Large intestine (tissue), 3 donors: ENCODE results near the gene HCFC1. TPM values are rescaled to one million over a fixed set of nuclear protein-coding genes. Genes with fewer than 3 reads are reported as not detected.

Experiments used
- DNase-seq, 2 donors: peaks; one replicate each; pipeline versions ENCODE4 v3.0.0 to v3.0.0-alpha.2; 2013
- H3K27ac ChIP-seq: one replicate; pipeline ENCODE4 v1.5.1; 2013; ENCODE audit warnings: low read length
- H3K27me3 ChIP-seq: 2 replicates; pipeline ENCODE4 v1.6.1; 2013; ENCODE audit warnings: low read length; ENCODE audit not compliant: control insufficient read depth, insufficient read depth
- H3K36me3 ChIP-seq: 2 replicates; pipeline ENCODE4 v1.6.1; 2013; ENCODE audit warnings: low read length; ENCODE audit not compliant: control insufficient read depth, insufficient read depth
- H3K4me1 ChIP-seq: one replicate; pipeline ENCODE4 v1.6.1; 2013; ENCODE audit warnings: low read length; ENCODE audit not compliant: control insufficient read depth, insufficient read depth
- H3K4me3 ChIP-seq: one replicate; pipeline ENCODE4 v1.5.1; 2013; ENCODE audit warnings: low read length
- H3K9me3 ChIP-seq: one replicate; pipeline ENCODE4 v1.6.1; 2013; ENCODE audit warnings: mild to moderate bottlenecking, low read depth, low read length, moderate library complexity; ENCODE audit not compliant: control insufficient read depth
- WGBS: methylation state at CpG from one replicate; pipeline ENCODE4 v1.1.5; 2013; ENCODE audit warnings: low lambda C conversion rate; ENCODE audit not compliant: insufficient coverage; 5-methylcytosine and 5-hydroxymethylcytosine counted together
- polyA plus RNA-seq: library from polyadenylated mRNA; unstranded; fragments of 120-200 nt; gene quantifications from one replicate; pipeline ENCODE4 v1.2.1, GENCODE V29; 2013

Gene HCFC1
- polyA plus RNA-seq, 1 donor, result 33.3 TPM

DNA sequence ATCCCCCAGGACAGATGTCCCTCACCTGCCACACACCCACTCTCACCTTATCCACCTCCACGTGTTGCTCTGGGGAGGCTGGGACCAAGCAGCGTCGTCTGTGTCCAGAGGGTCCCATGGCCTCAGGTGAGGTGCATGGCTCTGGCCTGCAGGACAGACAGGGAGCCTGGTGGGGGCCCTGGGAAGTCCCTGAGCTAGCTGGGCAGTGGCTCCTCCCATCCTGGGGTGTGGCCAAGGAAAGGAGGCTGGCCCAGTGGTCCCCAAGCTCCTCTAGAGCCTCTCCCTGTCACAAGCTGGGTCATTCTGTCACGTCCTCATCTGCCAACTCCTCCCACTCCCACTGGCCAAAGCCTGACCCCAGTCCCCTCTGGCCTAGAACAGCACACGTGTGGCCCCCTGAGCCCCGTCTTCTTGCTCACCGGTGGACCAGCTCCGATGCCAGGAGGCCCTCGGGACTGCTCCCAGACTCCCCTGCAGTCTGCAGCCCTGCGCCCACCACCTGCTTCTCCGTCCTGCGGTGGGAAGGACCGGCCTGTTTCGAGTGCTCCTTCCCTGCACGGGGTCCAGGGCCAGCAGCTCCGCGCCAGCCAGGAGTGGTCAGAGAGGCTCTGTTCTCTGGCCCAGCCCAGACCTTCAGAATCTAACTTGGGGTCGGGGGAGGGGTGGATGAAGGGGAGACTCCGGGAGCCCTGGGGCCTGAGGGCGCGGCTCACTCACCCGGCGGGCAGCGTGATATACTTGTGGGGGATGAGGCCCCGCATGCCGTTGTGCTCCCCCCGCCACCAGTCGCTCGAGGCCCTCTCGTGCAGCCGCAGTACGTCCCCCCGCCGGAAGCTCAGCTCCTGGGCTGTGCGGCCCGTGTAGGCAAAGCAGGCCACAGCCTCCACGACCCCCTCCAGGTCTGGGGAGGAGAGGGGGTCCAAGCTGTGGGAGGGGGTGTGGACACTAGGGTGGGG, 62.3 kb downstream of the HCFC1 start:
- Histone ChIP-seq H3K4me1 (no peaks in the 10 kb centered on the region), H3K27me3 (no peaks in the 10 kb centered on the region), H3K27ac (no peak overlapping the region), H3K4me3 (no peak overlapping the region), H3K36me3 (no peaks in the 10 kb centered on the region), H3K9me3 (no peaks in the 10 kb centered on the region)
- no CpG with 5 or more reads among the region's 37 CpGs for WGBS
- no peak for DNase-seq

DNA sequence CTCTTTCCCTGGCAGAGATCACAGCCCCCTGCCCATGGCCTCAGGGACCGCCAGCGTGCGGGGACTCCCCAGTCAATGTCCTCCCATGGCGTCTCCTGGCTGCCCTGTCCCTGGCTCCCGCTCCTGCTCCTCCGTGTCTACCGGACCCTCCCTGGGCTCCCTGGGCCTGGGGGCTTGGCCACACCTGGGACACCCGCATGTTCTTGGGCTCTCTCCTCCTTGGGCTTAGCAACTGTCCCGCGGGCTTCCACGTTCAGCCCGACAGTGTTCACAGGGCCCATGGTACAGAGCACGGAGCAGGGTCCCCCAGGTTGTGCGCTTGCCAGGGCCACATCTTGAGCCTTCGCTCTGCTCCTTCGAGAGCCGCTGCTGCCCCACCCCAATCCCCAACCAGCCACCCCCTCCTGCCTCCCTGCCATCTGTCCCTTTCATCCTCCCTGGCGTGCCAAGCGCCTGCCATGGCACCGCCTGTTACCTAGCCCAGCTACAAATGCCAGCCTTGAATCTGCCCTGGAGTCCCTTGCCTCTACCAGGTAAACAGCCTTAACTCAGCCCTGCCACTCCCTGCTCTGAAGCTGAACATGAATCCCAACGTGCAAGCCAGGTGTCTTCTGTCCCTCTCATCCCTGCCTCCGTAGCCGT, 63.3 kb downstream of the HCFC1 start:
- Histone ChIP-seq H3K4me1 (no peaks in the 10 kb centered on the region), H3K27ac (no peak overlapping the region), H3K4me3 (no peak overlapping the region), H3K27me3 (no peaks in the 10 kb centered on the region), H3K36me3 (no peaks in the 10 kb centered on the region), H3K9me3 (no peaks in the 10 kb centered on the region)
- no CpG with 5 or more reads among the region's 23 CpGs for WGBS
- DNase-seq, result no peak

- DNase-seq, result no peak
- H3K4me1 ChIP-seq, result no peaks in the 10 kb centered on the region
- no peaks in the 10 kb centered on the region for H3K36me3 ChIP-seq
- no peak overlapping the region for H3K27ac ChIP-seq
- no peaks in the 10 kb centered on the region for H3K9me3 ChIP-seq
- H3K27me3 ChIP-seq, result no peaks in the 10 kb centered on the region
- no peak overlapping the region for H3K4me3 ChIP-seq
- WGBS, result no CpG with 5 or more reads among the region's 12 CpGs
These were observed 64.2 kb downstream of the HCFC1 start for GRCh38 chrX:153907456-153907855.

DNA sequence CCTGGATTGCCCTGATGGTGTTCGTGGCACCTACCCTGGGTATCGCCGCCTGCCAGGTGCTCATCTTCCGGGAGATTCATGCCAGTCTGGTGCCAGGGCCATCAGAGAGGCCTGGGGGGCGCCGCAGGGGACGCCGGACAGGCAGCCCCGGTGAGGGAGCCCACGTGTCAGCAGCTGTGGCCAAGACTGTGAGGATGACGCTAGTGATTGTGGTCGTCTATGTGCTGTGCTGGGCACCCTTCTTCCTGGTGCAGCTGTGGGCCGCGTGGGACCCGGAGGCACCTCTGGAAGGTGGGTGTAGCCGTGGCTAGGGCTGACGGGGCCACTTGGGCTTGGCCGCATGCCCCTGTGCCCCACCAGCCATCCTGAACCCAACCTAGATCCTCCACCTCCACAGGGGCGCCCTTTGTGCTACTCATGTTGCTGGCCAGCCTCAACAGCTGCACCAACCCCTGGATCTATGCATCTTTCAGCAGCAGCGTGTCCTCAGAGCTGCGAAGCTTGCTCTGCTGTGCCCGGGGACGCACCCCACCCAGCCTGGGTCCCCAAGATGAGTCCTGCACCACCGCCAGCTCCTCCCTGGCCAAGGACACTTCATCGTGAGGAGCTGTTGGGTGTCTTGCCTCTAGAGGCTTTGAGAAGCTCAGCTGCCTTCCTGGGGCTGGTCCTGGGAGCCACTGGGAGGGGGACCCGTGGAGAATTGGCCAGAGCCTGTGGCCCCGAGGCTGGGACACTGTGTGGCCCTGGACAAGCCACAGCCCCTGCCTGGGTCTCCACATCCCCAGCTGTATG, 65.3 kb downstream of the HCFC1 start:
- H3K4me1 ChIP-seq, result peaks cover 4% of the 10 kb centered on the region
- DNase-seq, result no peak
- no peaks in the 10 kb centered on the region for H3K27me3 ChIP-seq
- no peak overlapping the region for H3K4me3 ChIP-seq
- H3K27ac ChIP-seq, result no peak overlapping the region
- no peaks in the 10 kb centered on the region for H3K36me3 ChIP-seq
- no peaks in the 10 kb centered on the region for H3K9me3 ChIP-seq
- no CpG with 5 or more reads among the region's 27 CpGs for WGBS

DNA sequence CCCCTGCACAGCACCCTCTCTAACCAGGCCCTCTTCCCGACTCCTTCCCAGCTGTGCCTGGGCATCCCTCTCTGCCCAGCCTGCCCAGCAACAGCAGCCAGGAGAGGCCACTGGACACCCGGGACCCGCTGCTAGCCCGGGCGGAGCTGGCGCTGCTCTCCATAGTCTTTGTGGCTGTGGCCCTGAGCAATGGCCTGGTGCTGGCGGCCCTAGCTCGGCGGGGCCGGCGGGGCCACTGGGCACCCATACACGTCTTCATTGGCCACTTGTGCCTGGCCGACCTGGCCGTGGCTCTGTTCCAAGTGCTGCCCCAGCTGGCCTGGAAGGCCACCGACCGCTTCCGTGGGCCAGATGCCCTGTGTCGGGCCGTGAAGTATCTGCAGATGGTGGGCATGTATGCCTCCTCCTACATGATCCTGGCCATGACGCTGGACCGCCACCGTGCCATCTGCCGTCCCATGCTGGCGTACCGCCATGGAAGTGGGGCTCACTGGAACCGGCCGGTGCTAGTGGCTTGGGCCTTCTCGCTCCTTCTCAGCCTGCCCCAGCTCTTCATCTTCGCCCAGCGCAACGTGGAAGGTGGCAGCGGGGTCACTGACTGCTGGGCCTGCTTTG, 66.0 kb downstream of the HCFC1 start:
- H3K4me3 ChIP-seq, result no peak overlapping the region
- no peaks in the 10 kb centered on the region for H3K27me3 ChIP-seq
- DNase-seq, result no peak
- H3K9me3 ChIP-seq, result no peaks in the 10 kb centered on the region
- peaks cover 5% of the 10 kb centered on the region for H3K4me1 ChIP-seq
- no peaks in the 10 kb centered on the region for H3K36me3 ChIP-seq
- H3K27ac ChIP-seq, result no peak overlapping the region
- no CpG with 5 or more reads among the region's 32 CpGs for WGBS

DNA sequence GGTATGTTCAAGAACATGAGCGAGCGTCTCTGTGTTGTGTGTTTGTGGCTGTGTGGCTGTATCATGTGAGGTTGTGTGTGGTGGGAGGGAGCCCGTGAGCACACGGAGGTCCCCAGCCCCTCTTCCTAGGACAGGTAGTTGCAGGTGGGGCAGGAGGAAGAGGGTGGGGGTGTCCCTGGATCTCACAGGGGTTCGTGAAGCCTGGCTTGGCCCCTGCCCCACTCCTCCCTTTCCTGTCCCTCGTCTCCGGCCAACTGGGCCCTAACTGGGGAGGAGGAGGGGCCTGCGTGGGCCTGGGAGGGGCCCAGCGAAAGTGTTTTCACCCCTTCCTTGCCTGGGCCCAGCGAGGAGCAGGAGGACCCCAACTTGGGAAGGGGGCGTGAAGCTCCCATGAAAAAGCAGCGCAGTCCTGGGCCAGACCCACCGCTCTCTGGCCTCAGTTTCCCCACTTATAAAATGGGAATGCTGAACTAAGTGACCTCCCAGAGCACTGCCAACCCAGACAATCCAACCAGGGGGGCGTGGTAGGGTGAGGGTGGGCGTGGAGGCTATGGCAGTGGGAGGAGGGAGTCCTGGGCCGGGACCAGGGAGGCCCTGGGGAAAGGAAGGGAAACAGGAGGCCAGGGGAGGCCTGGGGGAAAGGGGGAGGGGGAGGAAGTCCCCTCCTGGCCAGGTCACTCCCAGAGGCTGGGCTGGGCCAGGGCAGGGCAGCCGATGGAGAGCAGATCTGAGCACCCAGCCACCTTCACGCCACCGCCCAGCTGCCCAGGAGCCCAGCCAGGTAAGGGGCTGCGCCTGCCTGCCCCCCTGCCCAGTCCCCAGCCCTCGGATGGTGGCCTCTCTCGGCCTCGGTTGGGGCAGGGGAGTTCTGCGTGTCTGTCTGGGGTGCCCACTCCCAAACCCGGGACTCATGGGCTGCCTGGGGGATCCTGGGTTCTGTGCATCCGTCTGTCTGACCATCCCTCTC, 67.3 kb downstream of the HCFC1 start, which contains the start of gene AVPR2:
AVPR2 (plus strand) TSS at position 683 of the 967 bp plus-strand sequence. CDS start 473 bp downstream, outside the sequence.
- WGBS, result no CpG with 5 or more reads among the region's 26 CpGs
- H3K27ac ChIP-seq, result no peak within 1 kb of the TSS
- H3K36me3 ChIP-seq, result no peaks in the 10 kb centered on the region
- DNase-seq, result no peak
- peaks cover 5% of the 10 kb centered on the region for H3K4me1 ChIP-seq
- no peak within 1 kb of the TSS for H3K4me3 ChIP-seq
- no peaks in the 10 kb centered on the region for H3K27me3 ChIP-seq
- no peaks in the 10 kb centered on the region for H3K9me3 ChIP-seq

GRCh38 chrX:153903238-153903980, 68.2 kb downstream of the HCFC1 start:
- no peaks in the 10 kb centered on the region for H3K9me3 ChIP-seq
- H3K4me3 ChIP-seq, result no peak overlapping the region
- no CpG with 5 or more reads among the region's 18 CpGs for WGBS
- H3K4me1 ChIP-seq, result peaks cover 5% of the 10 kb centered on the region
- no peaks in the 10 kb centered on the region for H3K27me3 ChIP-seq
- no peaks in the 10 kb centered on the region for H3K36me3 ChIP-seq
- DNase-seq, result no peak
- H3K27ac ChIP-seq, result no peak overlapping the region

DNA sequence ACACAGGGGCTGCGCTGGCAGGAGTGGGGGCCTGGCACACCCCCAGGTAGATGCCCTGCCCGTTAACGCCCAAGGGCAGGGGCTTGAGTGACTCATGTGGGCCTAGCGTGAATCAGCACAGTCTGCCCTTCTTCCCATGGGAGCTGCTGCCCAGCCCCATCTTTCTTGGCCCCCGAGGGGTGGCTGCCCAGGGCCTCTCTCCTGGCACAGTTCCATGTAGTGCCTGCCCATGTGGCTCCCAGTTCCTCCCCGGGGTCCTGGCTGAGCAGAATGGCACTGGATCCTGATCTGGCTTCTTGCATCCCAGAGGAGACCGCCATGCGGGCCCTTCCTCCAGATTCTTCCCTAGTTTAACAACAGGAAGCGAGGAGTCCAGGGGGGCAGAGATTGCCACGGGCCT, 69.2 kb downstream of the HCFC1 start:
- no CpG with 5 or more reads among the region's 10 CpGs for WGBS
- Histone ChIP-seq H3K27ac (no peak overlapping the region), H3K27me3 (no peaks in the 10 kb centered on the region), H3K36me3 (no peaks in the 10 kb centered on the region), H3K4me1 (peaks cover 5% of the 10 kb centered on the region), H3K4me3 (no peak overlapping the region), H3K9me3 (no peaks in the 10 kb centered on the region)
- no peak for DNase-seq

- Histone ChIP-seq H3K9me3 (no peaks in the 10 kb centered on the region), H3K4me3 (no peak overlapping the region), H3K36me3 (no peaks in the 10 kb centered on the region), H3K27me3 (no peaks in the 10 kb centered on the region), H3K27ac (no peak overlapping the region), H3K4me1 (peaks cover 5% of the 10 kb centered on the region)
- no CpG with 5 or more reads among the region's 8 CpGs for WGBS
- DNase-seq, result no peak
These were observed 69.9 kb downstream of the HCFC1 start for GRCh38 chrX:153901753-153902140.
